NCI-H146 treated with DMSO at 0.1 percent for 48 hours (cell line): ENCODE measurements around the gene NCOR2.

Experiments
- DNase-seq: peaks from one replicate; lab custom pipeline; 2025; ENCODE audit not compliant: unreplicated experiment; lab: John Stamatoyannopoulos, UW

Gene NCOR2

DNA sequence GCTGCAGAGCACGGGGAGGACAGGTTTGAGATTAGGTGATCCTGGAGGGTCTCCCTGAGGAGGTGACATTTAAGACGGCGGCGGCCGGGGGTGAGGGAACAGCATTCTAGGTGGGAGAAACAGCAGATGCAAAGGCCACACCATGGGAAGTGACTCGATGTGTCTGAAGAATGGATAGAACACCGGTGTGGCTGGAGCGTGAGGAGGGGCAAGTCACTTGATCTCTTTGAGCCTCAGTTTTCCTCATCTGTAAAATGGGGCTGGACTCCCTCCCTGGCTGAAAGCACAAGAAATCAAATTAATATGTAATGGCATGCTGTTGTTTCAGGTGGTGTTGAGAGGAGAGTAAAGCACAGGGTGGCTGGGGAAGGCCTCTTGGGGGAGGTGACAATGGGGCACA, 10.0 kb upstream of the NCOR2 start:
- DNase-seq, result no peak

GRCh38 chr12:124576061-124576650, 8.7 kb upstream of the NCOR2 start:
- no peak for DNase-seq

GRCh38 chr12:124573839-124574786, 6.7 kb upstream of the NCOR2 start:
- DNase-seq, result no peak

- DNase-seq, result no peak
These were observed 4.1 kb upstream of the NCOR2 start for GRCh38 chr12:124571556-124571955.

DNA sequence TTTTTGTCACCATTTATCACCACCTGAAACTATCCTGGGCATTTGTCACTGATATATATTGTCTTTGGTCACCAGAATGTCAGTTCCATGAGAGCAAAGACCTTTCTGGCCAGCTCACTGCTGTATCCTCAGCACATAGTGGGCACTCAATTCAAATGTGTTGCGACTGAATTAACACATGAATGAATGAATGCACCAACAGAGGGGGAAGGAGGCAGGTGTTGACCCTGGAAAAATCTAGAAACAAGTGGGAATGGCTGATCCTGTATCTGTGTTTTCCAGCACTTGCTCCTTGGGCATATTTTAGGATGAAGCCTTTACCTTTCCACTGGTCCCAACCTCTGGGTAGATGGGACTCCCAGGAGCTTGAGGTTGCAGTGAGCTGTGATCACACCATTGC, 3.4 kb upstream of the NCOR2 start:
- no peak for DNase-seq

DNA sequence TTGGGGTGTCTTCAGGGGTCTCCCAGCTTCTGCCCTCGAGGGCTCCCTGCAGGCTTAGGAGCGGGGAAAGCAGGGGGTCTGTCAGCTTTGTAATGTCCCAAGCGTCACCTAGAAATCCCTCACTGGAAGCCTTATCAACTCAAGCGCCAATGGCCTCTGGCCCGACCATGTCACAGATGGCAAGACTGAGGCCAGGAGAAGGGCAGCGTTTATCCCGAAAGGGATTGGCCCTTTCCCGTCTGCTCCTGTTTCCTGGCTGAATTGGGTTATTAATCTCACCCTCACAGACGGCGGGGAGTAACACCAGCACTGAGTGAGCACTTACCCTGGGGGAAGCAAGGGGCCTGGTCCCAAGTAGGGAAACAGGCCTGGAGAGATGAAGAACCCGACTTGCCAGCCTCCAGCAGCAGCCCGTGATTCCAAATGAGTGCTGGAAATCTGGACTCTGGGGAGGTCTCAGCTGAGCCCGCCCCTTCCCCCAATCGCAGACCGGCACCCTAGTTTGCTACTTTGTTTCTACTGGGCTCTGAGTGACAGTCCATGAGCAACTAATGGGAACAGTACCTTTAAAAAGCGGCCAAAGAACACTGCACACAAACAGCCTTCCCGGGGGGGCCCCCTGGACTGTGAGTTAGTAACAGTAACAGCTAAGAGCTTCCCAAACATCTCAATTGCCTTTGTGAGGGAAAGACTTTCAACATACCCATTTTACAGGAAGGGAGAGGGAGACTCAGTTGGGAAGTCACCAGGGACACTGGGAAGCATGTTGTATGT, 2.1 kb upstream of the NCOR2 start:
- DNase-seq, result no peak

DNA sequence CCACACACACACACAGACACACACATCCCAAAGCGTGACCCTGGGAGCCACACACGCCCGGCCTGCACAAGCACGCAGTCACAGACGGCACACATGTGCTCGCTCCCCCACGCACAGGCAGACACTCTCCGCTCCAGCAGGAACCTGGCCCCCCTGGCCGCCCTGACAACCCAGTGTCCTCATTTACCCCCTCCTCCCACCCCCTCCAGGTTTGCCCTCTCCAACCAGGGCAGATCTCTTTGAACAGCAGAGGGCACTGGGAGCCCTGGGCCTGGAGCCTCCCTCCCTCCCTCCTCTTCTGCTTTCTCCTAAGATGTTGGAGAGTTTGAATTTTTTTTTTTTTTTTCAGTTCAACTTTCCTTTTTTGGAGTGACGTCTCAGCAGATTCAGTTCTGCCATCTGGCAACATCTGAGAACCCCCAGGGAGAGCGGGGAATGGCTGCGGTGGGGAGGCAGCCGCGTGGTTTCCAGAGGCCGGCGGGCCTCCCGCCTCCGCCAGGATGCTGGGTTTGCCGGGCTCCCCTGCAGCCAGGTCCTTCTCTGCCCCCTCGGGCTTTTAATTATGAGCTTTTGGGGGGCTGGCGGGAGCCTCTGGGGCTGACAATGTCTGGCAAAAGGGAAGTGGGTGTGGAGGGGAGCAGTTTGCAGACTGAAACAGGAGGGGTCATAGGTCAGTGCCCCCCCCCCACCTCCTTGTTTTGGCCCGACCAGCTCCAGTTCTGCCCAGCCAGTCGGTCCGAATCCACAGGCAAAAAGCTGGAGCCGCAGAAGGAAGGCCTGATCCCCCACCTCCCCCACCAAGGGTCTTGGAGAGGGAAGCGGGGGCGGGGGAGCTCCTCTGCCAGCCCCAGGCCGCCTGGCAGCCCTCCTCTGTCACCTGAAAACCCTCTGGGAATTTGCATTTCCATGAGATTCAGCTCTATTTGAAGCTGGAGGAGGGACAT, 1.3 kb upstream of the NCOR2 start:
- no peak for DNase-seq

- DNase-seq, result peak; percentile 25
These were observed 411 bp upstream of the NCOR2 start for GRCh38 chr12:124567673-124568373.

DNA sequence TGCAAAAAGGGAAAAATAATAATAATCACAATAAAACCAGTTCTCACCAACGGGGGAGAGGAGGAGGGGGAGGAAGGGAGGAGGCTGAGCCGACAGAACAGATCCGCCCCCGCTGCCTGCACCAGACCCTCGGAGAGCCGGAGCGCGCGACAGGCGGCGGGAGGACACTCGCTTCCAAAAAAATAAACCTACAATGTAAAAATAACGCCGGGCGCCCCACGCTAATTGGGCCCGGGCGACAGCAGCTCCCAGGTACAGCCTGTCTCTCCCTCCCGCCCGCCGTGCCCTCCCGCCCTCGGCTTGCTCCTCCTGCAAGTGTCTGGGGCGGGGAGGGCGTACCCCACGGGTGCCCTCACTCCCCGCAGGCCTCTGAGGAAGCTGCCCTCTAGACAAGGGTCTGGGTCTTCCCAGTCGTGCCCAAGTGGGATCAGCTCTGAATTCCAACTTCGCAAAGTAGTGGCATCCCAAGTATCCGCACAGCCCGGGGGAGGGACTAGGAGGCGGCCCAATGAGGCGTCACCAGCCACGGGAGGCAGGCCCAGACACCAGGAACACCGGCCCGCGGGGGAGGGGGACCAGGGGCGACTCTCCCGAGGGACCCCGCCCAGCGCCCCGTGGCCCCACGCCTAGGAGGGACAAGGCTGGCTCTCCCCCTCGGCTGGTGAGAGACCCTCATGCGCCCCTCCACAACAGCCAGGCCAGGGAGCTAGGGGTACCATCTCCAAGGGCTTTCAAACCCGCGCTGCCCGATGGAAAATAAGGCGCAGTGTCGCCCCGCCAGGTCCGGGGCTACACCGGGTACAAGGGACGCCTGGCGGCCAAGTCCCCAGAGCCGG, 1.0 kb downstream of the NCOR2 start:
- DNase-seq, result peak; percentile 25

DNA sequence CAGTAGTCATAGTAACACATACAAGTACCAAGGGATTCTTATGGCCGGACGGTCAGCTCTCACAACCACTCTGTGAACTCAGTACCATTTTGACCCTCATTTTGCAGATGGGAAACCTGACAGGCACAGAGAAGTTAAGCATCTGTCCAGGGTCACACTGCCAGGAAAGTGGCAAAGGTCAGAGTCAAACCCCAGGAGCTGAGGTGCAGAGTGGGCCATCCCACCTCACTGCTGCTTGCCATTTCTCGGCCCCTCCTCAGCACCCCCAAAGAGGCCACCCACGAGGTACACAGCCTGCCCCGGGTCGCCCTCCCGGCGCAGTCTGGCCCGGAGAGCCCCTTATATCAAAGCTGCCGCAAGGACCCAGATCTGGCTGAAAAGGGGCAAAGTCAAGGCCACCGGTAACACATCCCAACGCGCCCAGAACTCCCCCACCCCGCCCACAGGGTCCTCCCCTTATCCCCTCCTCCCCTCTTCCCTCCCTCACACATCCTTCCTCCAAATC, 1.7 kb downstream of the NCOR2 start:
- DNase-seq, result no peak

DNA sequence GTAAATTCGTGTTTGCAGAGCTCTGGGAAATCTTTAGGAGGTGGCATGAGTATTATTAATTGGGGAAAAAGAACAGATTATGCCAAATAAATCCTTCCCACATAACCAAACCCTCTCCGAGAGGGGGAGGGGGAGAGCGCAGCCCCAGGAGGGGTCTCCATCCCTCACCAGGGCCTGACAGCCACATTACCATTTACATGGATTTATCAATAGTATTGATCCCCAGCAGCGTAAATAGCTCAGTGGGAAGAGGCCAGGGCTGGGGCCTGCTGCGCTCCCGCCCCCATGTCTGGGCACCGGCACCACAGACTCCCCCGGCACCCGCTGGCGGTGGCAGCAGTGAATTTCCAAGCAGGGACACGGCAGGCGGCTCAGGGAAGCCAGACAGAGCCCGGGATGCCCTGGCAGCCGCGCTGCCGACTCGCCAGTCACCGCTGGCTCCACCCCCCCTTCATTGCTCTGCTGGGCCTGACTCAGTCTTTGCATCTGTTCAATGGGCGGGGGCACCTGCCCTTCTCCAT, 2.4 kb downstream of the NCOR2 start:
- DNase-seq, result no peak

GRCh38 chr12:124564232-124564958, 3.0 kb downstream of the NCOR2 start:
- no peak for DNase-seq

DNA sequence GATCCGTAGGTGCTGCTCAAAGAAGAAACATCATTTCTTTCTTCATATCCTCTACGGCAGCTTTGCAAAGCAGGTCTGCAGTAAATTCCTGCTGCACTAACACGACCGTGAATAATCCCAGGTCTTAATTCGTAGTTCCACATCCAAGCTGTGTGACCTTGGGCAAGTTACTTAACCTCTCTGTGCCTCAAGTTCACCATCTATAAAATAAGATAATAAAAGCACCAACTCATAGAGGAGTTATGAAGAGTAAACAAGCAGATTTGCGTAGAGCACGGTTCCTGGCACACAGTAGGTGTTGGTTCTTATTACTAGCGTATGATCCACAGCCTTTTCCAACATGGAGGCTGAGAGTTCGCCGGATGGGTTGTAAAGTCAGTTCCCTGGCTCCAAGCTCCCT, 3.6 kb downstream of the NCOR2 start:
- DNase-seq, result no peak

DNA sequence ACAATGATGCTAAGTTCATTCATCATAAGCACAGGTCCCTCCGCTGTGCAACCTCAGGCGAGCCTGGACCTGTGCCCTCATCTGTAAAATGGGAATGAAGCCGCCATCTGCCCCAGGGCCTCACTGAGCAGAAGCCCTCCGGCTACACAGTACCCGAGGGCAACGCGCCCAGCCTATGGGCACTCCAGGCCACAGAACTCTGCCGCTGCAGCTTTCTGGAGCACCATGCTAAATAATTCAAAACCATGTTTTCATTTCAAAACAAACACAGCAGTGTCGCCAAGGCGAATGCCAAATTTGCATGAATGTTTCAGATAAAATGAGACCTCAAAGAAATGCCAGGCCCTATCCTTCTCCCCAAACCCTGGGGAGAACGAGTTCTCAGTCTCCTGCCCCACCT, 4.0 kb downstream of the NCOR2 start:
- no peak for DNase-seq

GRCh38 chr12:124562796-124563181, 4.6 kb downstream of the NCOR2 start:
- no peak for DNase-seq

DNA sequence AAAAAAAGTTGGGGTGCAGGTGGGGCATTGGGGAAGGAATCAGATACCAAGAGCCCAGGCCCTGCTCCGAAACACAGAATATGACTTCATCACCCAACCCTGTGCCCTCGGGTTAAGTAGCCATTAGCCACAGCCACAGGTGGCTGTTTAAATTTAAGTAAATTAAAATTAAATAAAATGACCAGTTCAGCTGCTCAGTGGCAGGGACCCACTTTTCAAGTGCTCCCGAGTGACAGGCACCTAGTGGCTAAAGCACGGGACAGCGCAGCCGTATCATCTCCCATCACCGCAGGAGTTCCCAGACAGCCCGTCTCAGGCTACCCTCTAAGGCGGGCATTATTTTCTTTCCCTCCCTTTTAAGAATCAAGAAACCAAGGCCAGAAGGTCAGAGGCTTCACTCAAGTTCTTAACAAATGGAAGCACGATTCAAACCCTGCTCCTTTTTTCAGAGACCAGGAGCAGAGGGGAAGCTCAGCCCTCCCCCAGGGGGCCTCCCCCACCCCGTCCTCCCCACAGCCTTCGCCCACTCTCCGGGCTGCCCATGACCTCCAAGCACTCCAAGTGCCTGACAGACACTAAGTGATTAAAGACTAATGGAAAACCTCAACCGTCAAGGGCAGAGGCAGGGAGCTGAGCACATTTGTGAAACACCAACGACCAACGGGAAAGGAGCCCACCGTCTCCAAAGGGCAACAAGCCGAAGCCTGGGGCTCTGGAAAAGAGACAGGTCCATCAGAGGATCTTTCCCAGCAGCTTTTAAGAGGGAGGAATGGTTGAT, 5.2 kb downstream of the NCOR2 start:
- no peak for DNase-seq

GRCh38 chr12:124561231-124561630, 6.2 kb downstream of the NCOR2 start:
- DNase-seq, result no peak
